Trophoblast cell (in vitro differentiated cells and primary cell): Measurements from ENCODE around the gene MVB12A.

Experiments used
- DNase-seq, 2 donors: peaks; one replicate each; pipeline ENCODE4 v3.0.0-alpha.2; 2016
- H2AFZ ChIP-seq: 2 replicates; pipeline ENCODE4 v1.6.1; 2013; ENCODE audit warnings: low read length, moderate library complexity, mild to moderate bottlenecking; ENCODE audit not compliant: insufficient read depth, poor library complexity
- H2AK5ac ChIP-seq: 2 replicates; pipeline ENCODE4 v1.6.1; 2013; ENCODE audit warnings: mild to moderate bottlenecking, low read length
- H2BK120ac ChIP-seq: 2 replicates; pipeline ENCODE4 v1.6.1; 2013; ENCODE audit warnings: low read length, mild to moderate bottlenecking, moderate library complexity; ENCODE audit not compliant: insufficient read depth, poor library complexity
- H2BK12ac ChIP-seq: 2 replicates; pipeline ENCODE4 v1.6.1; 2013; ENCODE audit warnings: mild to moderate bottlenecking, low read length, moderate library complexity
- H2BK5ac ChIP-seq: 2 replicates; pipeline ENCODE4 v1.6.1; 2013; ENCODE audit warnings: low read length, low read depth, moderate library complexity, mild to moderate bottlenecking; ENCODE audit not compliant: poor library complexity
- H3K14ac ChIP-seq: 2 replicates; pipeline ENCODE4 v1.6.1; 2013; ENCODE audit warnings: mild to moderate bottlenecking, low read length
- H3K18ac ChIP-seq: 2 replicates; pipeline ENCODE4 v1.6.1; 2013; ENCODE audit warnings: mild to moderate bottlenecking, low read length
- H3K23ac ChIP-seq: 2 replicates; pipeline ENCODE4 v1.6.1; 2013; ENCODE audit warnings: low read length
- H3K27ac ChIP-seq: 2 replicates; pipeline ENCODE4 v1.5.1; 2013; ENCODE audit warnings: low read depth, mild to moderate bottlenecking, inconsistent platforms, low read length, moderate library complexity
- H3K27me3 ChIP-seq: 2 replicates; pipeline ENCODE4 v1.6.1; 2013; ENCODE audit warnings: inconsistent platforms, mild to moderate bottlenecking, low read length, moderate library complexity; ENCODE audit not compliant: insufficient read depth
- H3K36me3 ChIP-seq, 2 experiments: 1 replicate in 1 of 2; 2 replicates in 1 of 2; pipeline ENCODE4 v1.6.1; 2013; ENCODE audit warnings: low read length in 2 of 2, mild to moderate bottlenecking in 2 of 2, moderate library complexity in 1 of 2; ENCODE audit not compliant: insufficient read depth in 2 of 2, control insufficient read depth in 1 of 2
- H3K4ac ChIP-seq: 2 replicates; pipeline ENCODE4 v1.6.1; 2013; ENCODE audit warnings: low read depth, mild to moderate bottlenecking, low read length, moderate library complexity
- H3K4me1 ChIP-seq, 2 experiments: 1 replicate in 1 of 2; 2 replicates in 1 of 2; pipeline ENCODE4 v1.6.1; 2013; ENCODE audit warnings: low read length in 2 of 2, mild to moderate bottlenecking in 2 of 2, moderate library complexity in 1 of 2; ENCODE audit not compliant: insufficient read depth in 2 of 2, control insufficient read depth in 1 of 2
- H3K4me2 ChIP-seq: 2 replicates; pipeline ENCODE4 v1.6.1; 2013; ENCODE audit warnings: inconsistent platforms, mild to moderate bottlenecking, low read length, moderate library complexity
- H3K4me3 ChIP-seq: 2 replicates; pipeline ENCODE4 v1.5.1; 2013; ENCODE audit warnings: mild to moderate bottlenecking, low read depth, low read length, inconsistent platforms
- H3K79me1 ChIP-seq: one replicate; pipeline ENCODE4 v1.6.1; 2013; ENCODE audit warnings: low read length
- H3K79me2 ChIP-seq: 2 replicates; pipeline ENCODE4 v1.6.1; 2013; ENCODE audit warnings: low read length, mild to moderate bottlenecking; ENCODE audit not compliant: control insufficient read depth, insufficient read depth, poor library complexity
- H3K9ac ChIP-seq: 2 replicates; pipeline ENCODE4 v1.6.1; 2013; ENCODE audit warnings: mild to moderate bottlenecking, low read length
- H3K9me3 ChIP-seq: 2 replicates; pipeline ENCODE4 v1.6.1; 2013; ENCODE audit warnings: low read depth, mild to moderate bottlenecking, control low read depth, inconsistent platforms, low read length; ENCODE audit not compliant: insufficient read depth
- H4K12ac ChIP-seq: 2 replicates; pipeline ENCODE4 v1.6.1; 2013; ENCODE audit warnings: low read depth, mild to moderate bottlenecking, low read length, moderate library complexity
- H4K8ac ChIP-seq: 2 replicates; pipeline ENCODE4 v1.6.1; 2013; ENCODE audit warnings: low read depth, mild to moderate bottlenecking, low read length, moderate library complexity
- H4K91ac ChIP-seq: one replicate; pipeline ENCODE4 v1.6.1; 2013; ENCODE audit warnings: low read depth, mild to moderate bottlenecking, low read length, moderate library complexity
- WGBS: extraction: QIAGEN DNeasy Blood & Tissue Kit; methylation state at CpG from one replicate; pipeline ENCODE4 v1.1.7; 2013; ENCODE audit warnings: missing lambda C conversion rate; ENCODE audit not compliant: insufficient read length, insufficient coverage; ENCODE audit errors: extremely low coverage; 5-methylcytosine and 5-hydroxymethylcytosine counted together

The MVB12A gene

DNA sequence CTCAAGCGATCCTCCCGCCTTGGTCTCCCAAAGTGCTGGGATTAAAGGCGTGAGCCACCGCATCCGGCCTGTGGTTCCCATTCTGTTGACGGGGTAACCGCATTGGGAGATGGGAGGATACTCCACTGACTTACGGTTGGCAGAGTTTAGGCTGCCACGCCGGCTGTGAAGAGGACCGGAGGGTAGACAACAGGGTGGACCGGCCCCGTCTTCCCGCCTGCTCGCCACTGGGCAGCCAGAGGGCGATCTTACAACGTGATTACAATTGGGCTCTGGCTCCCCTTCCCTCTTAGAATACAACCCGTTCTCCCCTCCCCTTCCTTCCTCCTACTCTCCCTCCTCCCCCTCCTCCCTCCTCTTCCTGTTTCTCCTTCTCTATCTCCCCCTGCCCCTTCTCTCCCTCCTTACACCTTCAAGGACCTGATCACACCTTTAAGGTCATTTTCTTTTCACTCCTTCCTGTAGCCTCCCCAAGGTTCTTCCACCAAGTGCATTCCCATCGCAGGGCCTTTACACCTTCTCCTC is 24.9 kb upstream of the MVB12A start:
- no CpG with 5 or more reads among the region's 19 CpGs for WGBS
- Histone ChIP-seq H3K79me2 (no peaks in the 10 kb centered on the region), H2BK12ac (no peak overlapping the region), H3K23ac (no peak overlapping the region), H3K4me3 (no peak overlapping the region), H3K79me1 (no peaks in the 10 kb centered on the region), H3K27me3 (peaks cover 4% of the 10 kb centered on the region), H3K36me3 (no peaks in the 10 kb centered on the region), H3K4me2 (no peak overlapping the region), H3K14ac (no peak overlapping the region), H3K18ac (no peak overlapping the region), H3K4me1 (peaks cover 6 to 10% of the 10 kb centered on the region in 2 experiments), H3K9ac (no peak overlapping the region), H3K27ac (no peak overlapping the region), H2BK120ac (no peak overlapping the region), H4K12ac (no peak overlapping the region), H4K8ac (peak overlapping the region; percentile 20), H4K91ac (peak overlapping the region; percentile 25), H2AK5ac (no peak overlapping the region), H2AFZ (peak overlapping the region; percentile 6), H3K9me3 (no peaks in the 10 kb centered on the region), H3K4ac (no peak overlapping the region), H2BK5ac (no peak overlapping the region)
- peak; percentile 51 to 81 for DNase-seq

- H3K4me1 ChIP-seq = no peaks in the 10 kb centered on the region
- H3K14ac ChIP-seq = no peak overlapping the region
- no peak overlapping the region for H2BK120ac ChIP-seq
- H3K79me1 ChIP-seq = no peaks in the 10 kb centered on the region
- no peak overlapping the region for H4K91ac ChIP-seq
- H3K18ac ChIP-seq = no peak overlapping the region
- H3K4me3 ChIP-seq = no peak overlapping the region
- H3K4me2 ChIP-seq = no peak overlapping the region
- H3K4ac ChIP-seq = no peak overlapping the region
- H2AK5ac ChIP-seq = no peak overlapping the region
- no peak overlapping the region for H2AFZ ChIP-seq
- no peaks in the 10 kb centered on the region for H3K36me3 ChIP-seq
- no peak for DNase-seq
- no peak overlapping the region for H3K23ac ChIP-seq
- no peak overlapping the region for H2BK5ac ChIP-seq
- WGBS = no CpG with 5 or more reads among the region's 8 CpGs
- H3K9ac ChIP-seq = no peak overlapping the region
- H2BK12ac ChIP-seq = no peak overlapping the region
- H4K12ac ChIP-seq = no peak overlapping the region
- H3K27me3 ChIP-seq = no peaks in the 10 kb centered on the region
- peaks cover 3% of the 10 kb centered on the region for H3K9me3 ChIP-seq
- H3K27ac ChIP-seq = no peak overlapping the region
- H3K79me2 ChIP-seq = no peaks in the 10 kb centered on the region
- H4K8ac ChIP-seq = no peak overlapping the region
Measured at GRCh38 chr19:17398902-17399527, 20.8 kb upstream of the MVB12A start.

DNA sequence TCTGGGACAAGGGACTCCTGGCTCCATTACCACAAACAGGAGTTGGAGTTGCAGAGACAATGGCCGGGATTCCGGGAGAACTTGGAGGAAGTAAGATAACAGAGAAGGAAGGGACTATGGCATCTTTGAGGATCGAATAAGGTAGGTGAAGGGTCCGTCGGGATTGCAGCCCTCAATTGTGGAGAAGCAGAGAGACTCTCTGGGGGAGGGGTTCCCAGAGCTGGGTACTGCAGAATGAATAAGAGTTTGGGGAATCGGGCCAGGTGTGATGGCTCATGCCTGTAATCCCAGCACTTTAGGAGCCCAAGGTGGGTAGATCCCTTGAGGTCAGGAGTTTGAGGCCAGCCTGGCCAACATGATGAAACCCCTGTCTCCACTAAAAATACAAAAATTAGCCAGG is 18.2 kb upstream of the MVB12A start:
- Histone ChIP-seq H4K12ac (no peak overlapping the region), H3K27me3 (no peaks in the 10 kb centered on the region), H3K79me2 (no peaks in the 10 kb centered on the region), H4K8ac (no peak overlapping the region), H4K91ac (no peak overlapping the region), H3K14ac (no peak overlapping the region), H3K18ac (no peak overlapping the region), H3K27ac (no peak overlapping the region), H2BK12ac (no peak overlapping the region), H3K9me3 (peaks cover 3% of the 10 kb centered on the region), H3K4ac (no peak overlapping the region), H3K23ac (no peak overlapping the region), H3K4me3 (no peak overlapping the region), H3K79me1 (no peaks in the 10 kb centered on the region), H2BK5ac (no peak overlapping the region), H3K9ac (no peak overlapping the region), H2BK120ac (no peak overlapping the region), H2AFZ (no peak overlapping the region), H2AK5ac (no peak overlapping the region), H3K4me2 (no peak overlapping the region), H3K36me3 (no peaks in the 10 kb centered on the region), H3K4me1 (peaks cover 7 to 10% of the 10 kb centered on the region in 2 experiments)
- no peak for DNase-seq
- WGBS = no CpG with 5 or more reads among the region's 6 CpGs

GRCh38 chr19:17402982-17403855 is 16.6 kb upstream of the MVB12A start:
- Histone ChIP-seq H2BK120ac (no peak overlapping the region), H2AK5ac (no peak overlapping the region), H3K18ac (no peak overlapping the region), H4K12ac (no peak overlapping the region), H3K36me3 (no peaks in the 10 kb centered on the region), H2BK5ac (no peak overlapping the region), H3K27ac (no peak overlapping the region), H3K4me1 (peaks cover 11 to 12% of the 10 kb centered on the region in 2 experiments), H3K23ac (no peak overlapping the region), H2AFZ (no peak overlapping the region), H3K4me2 (peak overlapping the region; percentile 36), H3K4ac (no peak overlapping the region), H4K8ac (no peak overlapping the region), H3K27me3 (no peaks in the 10 kb centered on the region), H3K14ac (no peak overlapping the region), H3K9me3 (peaks cover 3% of the 10 kb centered on the region), H4K91ac (no peak overlapping the region), H3K4me3 (no peak overlapping the region), H3K9ac (no peak overlapping the region), H3K79me1 (no peaks in the 10 kb centered on the region), H2BK12ac (no peak overlapping the region), H3K79me2 (no peaks in the 10 kb centered on the region)
- no peak for DNase-seq
- no CpG with 5 or more reads among the region's 36 CpGs for WGBS
